ENCODE data around the gene CARD11. TPM values are rescaled to one million over a fixed set of nuclear protein-coding genes. Genes with fewer than 3 reads are reported as not detected.
"Not testable (repeated sequence)": the region's sequence is repeated elsewhere in the genome, so short reads cannot be mapped to it uniquely, and the experiment has no call there.

The CARD11 gene
- polyA plus RNA-seq, 5 donors = 2.4 to 4.2 (median 2.9) TPM

GRCh38 chr7:2965301-2965700 is 78.4 kb downstream of the CARD11 start:
- DNase-seq = no peak

DNA sequence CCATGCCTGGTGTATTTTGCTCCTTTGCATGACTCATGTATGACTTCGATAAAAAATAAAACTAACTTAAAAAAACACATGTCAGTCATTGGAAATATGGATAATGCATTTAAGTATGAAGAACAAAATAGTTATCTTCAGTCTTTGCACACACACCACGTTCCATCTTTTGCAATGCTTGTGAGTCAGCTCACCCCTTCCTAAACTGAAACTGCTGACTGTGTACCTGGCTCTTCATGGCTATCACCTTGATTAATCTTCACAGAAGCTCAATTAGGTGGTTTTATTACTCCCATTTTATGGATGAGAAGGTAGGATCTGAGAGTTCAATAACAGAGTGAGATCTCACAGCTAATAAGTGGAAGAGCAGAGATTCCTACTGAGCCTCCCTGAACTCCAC is 79.5 kb downstream of the CARD11 start:
- no peak for DNase-seq

DNA sequence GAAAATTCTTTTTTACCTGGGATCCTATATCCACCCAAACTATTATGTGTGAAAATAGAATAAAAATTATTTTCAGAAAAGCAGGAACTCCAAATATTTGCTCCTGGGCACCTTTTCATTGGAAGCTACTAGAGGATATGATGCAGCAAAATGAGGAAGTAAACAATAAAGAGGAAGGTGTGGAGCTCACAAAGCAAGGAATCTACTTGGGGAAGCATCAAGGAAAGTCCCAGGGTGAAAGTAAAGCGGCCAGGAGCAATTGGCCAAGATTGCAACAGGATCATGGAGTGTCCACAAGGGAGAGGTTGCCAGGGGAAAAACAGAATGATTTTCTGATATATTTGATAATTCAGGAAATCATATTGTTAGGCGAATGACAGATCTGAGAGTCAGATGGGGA is 80.8 kb downstream of the CARD11 start:
- DNase-seq = no peak

GRCh38 chr7:2959828-2960599 is 83.7 kb downstream of the CARD11 start:
- no peak for DNase-seq

DNA sequence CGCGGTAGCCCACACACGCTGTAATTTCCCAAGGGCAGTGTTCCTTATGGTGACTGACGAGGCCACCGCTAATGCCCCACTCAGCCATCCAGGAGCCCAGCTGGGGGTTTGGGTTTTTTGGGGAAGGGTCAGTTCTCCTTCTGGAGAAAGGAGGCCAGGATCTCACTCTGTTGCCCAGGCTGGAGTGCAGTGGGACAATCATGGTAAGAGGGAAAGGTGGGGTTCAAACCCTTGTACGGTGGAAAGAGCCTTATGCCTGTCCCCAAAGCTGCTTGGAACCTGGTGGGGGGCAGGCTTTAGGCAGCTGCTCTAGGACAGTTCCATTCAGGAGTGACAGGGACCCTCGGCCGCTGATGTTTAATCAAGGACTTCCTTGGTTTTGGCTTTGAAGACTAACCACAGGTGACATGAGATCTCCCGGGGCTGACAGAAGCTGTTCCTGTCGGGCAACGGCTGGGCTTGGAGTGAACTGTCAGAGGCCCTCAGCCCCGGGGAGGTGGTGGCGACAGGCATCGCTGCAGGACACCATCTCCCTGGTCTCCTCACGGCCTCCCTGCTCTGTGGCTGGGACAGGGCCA is 84.5 kb downstream of the CARD11 start:
- no peak for DNase-seq

DNA sequence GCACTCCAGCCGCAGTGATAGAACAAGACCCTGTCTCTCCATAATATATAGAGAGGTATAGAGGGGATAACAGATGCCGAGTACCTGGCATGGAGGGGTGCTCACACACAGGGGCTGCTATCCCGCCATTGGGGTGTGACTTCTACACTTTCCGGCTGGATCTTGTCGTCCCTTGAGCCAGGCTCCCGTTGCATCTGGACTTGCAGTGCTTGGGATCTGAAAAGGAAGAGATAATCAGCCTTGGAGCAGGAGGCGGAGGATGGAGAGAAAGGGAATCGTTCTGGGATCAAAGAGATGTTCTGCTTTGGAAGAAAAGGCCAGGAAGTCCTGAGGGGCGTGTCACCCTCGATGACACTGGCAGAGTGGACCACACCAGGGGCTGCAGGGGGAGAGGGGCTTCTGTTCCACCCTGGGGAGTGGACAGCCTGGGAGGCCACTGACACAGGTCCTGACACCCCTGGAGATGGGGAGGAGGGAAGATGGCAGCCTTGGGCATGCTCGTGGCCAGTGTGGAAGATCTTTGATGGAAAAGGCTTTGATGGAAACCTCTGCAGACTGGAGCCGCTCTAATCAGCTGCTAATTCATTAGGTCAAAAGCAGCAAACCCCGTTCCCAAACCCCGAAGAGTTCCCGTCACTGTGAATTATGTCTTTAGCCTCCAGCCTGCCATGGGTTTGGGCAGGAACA is 85.1 kb downstream of the CARD11 start:
- no peak for DNase-seq

DNA sequence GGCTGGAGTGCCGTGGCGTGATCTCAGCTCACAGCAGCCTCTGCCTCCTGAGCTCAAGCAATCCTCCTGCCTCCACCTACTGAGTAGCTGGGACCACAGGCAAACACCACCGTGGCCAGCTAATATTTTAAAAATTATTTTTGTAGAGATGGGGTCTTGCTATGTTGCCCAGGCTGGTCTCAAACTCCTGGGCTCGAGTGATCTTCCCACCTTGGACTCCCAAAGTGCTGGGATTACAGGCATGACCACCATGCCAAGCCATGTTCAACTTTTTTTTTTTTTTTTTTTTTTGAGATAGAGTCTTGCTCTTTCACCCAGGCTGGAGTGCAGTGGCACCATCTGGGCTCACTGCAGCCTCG is 86.3 kb downstream of the CARD11 start:
- DNase-seq = not testable (repeated sequence)

DNA sequence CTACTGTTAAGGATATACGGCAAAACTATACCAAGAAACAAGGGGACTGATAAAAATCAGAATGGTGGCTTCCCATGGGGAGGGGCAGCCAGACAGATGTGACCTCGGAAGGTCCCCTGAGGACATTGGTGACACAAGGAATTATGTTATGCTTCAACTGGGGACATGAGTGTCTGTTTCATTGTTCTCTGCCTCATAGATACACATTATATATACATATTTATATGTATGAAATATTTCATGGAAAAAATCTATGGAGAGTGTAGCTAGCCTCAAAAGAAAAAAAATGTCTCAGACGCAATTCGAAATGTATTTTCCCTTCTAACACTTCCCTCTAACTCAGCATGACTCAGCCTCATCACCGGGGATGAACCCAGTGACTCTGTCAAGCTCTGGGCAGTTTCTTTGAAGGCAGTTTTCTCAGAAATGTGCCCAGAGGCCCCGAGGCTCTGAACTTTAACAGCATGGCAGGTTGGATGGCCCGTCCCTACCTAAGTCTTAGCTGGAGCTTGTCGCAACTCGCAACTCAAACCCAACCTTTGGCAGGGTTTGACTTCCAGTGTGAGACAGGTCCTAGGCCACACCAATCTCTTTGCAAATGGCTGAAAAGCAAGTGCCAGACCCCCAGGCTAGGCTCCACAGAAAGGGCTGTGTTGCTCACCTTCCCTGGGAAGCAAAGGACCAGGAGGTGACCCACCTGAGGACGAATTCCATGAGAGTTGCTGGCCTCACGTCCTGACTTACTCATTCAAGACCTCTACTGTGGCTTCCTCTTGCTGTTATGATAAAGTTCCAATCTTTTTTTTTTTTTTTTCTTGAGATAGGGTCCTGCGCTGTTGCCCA is 86.9 kb downstream of the CARD11 start:
- no peak for DNase-seq

GRCh38 chr7:2956076-2956475 is 87.6 kb downstream of the CARD11 start:
- no peak for DNase-seq

- no peak for DNase-seq
Observed at GRCh38 chr7:2955269-2955668, 88.4 kb downstream of the CARD11 start.

DNA sequence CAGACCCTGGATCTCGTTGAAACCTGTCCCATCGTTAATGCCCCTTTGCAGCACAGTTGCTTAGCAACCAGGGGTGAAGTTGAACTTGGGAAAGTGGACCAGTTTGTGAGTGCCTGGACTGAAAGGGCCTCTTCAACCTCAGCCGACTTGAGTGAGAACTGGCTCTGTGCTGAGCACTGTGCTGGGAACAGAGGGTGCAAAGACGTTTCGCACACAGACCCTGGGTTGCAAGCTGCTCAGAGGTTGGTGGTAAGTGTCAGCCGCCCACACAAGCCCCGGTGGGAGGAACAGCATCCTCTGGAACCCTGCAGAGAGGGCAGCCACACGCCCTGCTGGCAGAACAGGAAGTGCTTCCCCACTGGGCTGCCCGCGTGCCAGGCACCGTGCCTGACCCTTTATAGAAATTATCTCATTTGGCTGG is 89.2 kb downstream of the CARD11 start:
- no peak for DNase-seq

DNA sequence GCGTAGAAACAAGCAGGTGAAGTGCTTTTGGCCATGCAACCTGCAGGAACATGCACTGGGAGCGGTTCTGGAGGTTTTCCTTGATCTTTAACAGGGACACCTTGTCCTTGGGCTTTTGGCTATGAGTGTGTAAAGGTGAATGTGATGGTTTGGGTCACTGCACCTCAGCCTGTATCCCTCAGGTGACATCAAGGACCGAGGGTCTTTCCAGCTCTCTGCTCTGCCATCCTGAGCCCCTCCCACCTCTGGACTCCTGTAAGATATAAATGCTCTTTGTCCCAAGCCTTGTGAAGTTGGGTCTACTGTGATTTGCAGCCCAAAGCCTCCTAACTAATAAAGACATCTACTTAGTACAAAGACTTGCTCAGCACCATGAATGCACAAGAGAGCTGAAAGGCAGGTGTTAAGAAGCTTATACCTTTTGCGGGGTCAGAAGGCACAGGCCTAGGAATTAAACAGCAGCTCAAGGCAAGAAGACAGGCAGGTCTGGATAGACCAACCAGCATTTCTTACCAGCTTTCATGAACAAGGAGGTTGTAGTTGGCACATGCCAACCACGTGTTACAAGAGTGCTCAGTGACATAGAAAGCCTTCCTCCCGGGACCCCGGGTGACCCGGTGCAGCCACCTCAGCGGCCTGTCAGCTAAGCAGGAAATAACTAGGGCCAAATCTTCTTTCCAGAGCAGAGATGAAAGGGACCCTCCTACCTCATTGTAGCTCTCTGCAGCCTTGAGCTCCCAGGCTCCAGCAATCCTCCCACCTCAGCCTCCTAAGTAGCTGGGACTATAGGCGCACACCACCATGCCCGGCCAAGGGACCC is 89.9 kb downstream of the CARD11 start:
- no peak for DNase-seq

GRCh38 chr7:2953099-2953498 is 90.6 kb downstream of the CARD11 start:
- no peak for DNase-seq

GRCh38 chr7:2952316-2952715 is 91.4 kb downstream of the CARD11 start:
- DNase-seq = no peak

GRCh38 chr7:2950578-2950977 is 93.1 kb downstream of the CARD11 start:
- DNase-seq = no peak

- DNase-seq = no peak
Observed at GRCh38 chr7:2948749-2949148, 94.9 kb downstream of the CARD11 start.

DNA sequence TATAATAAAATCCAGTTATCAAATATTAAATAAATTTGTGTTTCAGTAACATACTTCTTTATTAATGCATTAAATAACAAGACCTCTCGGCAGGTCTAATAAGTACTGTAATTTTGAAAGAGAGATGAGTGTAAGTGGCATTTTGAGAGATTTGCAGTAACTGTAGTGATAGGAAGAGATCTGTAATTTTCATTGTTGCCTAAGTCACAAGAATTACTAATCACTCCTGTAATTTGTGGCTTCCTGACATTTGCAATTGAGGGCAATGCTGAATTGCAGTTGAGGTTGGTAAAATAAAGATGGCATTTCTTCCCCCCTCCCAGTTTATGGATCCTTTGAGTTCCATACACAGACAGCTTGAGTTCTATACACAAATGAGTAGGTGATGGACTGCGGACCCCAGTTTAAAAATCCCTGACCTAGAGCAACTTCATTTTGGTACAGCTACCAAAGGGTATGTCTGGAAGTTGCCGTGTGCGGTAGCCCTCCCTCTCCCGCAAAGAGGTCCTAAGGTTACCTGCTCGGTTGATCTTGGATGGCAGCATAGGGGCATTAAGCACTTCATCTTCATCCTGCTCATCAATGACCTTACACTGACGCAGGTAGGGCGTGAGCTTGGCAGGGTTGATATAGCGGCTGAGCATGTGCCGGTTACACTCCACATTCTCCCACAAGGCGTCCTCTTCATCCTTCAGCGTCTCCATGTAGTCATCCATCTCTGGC is 96.4 kb downstream of the CARD11 start:
- no peak for DNase-seq

GRCh38 chr7:2945171-2945570 is 98.5 kb downstream of the CARD11 start:
- DNase-seq = no peak

GRCh38 chr7:2944739-2945138 is 98.9 kb downstream of the CARD11 start:
- DNase-seq = no peak

GRCh38 chr7:2943851-2944601 is 99.6 kb downstream of the CARD11 start:
- DNase-seq = no peak
